ENCODE data around the gene STMND1. TPM values are rescaled to one million over a fixed set of nuclear protein-coding genes. Genes with fewer than 3 reads are reported as not detected.

Gene STMND1
- total RNA-seq, 4 donors from 2014 or later: not detected

GRCh38 chr6:17172836-17173470 lies 71.1 kb downstream of the STMND1 start:
- TF ChIP-seq, protein P1, sequence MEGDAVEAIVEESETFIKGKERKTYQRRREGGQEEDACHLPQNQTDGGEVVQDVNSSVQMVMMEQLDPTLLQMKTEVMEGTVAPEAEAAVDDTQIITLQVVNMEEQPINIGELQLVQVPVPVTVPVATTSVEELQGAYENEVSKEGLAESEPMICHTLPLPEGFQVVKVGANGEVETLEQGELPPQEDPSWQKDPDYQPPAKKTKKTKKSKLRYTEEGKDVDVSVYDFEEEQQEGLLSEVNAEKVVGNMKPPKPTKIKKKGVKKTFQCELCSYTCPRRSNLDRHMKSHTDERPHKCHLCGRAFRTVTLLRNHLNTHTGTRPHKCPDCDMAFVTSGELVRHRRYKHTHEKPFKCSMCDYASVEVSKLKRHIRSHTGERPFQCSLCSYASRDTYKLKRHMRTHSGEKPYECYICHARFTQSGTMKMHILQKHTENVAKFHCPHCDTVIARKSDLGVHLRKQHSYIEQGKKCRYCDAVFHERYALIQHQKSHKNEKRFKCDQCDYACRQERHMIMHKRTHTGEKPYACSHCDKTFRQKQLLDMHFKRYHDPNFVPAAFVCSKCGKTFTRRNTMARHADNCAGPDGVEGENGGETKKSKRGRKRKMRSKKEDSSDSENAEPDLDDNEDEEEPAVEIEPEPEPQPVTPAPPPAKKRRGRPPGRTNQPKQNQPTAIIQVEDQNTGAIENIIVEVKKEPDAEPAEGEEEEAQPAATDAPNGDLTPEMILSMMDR (IDR thresholded peaks at IDR 0.05): no peak
- DNase-seq (ENCODE audit: low spot score) (no peak), ATAC-seq (ENCODE audit: low FRiP score) (no peak)

DNA sequence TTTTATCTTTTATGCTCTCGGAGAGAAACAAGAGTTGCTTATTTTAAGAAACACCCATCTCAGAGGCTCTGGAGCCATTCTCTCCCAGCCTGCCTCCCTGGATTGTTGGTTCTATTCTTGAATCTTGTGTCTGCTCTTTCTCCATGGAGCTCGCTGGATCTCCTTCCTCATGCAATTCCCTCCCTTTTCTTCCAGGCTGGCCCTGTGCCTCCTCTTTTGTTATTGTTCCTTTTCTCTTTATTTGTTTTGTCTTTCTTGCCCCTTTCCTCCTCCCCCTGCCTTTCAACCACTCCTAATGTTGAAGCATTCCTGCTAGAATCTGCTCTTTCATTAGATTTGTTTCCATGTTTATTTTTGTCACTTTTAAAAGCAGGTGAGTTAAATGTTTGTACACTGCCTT lies 76.5 kb downstream of the STMND1 start:
- ATAC-seq (ENCODE audit: low FRiP score) (no peak), DNase-seq (ENCODE audit: low spot score) (no peak)
- TF ChIP-seq, protein P1 (IDR thresholded peaks at IDR 0.05): no peak

GRCh38 chr6:17178754-17179529 lies 77.1 kb downstream of the STMND1 start:
- ATAC-seq (ENCODE audit: low FRiP score): no peak
- no peak for DNase-seq (ENCODE audit: low spot score)
- TF ChIP-seq, protein P1 (IDR thresholded peaks at IDR 0.05): no peak

DNA sequence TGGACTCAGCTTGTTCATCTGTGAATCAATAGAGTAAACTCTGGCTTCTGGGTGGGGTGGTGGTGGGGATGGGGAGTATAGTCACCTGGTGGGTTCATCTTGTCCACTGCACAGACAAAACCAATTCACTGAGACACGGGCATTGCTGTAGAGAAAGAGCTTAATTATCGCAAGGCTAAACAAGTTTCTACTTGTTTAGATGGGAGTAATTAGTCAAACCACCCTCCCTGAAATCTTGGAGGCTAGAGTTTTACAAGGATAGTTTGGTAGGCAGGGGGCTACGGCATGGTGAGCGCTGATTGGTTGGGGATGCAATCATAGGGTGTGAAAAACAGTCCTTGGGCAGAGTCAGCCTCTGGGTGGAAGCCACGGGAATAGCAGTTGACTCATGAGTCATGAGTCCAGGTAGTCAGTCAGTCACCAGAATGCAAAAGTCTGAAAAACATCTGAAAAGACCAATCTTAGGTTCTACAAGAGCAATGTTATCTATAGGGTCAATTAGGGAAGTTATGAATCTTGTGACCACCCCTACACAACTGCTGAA lies 77.8 kb downstream of the STMND1 start:
- TF ChIP-seq, protein P1 (IDR thresholded peaks at IDR 0.05): no peak
- ATAC-seq (ENCODE audit: low FRiP score) (no peak), DNase-seq (ENCODE audit: low spot score) (no peak)

Other genes with a start within 250 kb of the STMND1 start
- 1 to 10 TPM in 2 of 4 donors, under 1 TPM in 2; 0.84 to 2.2 (median 1.4) TPM for gene RBM24, start 179.3 kb downstream of the STMND1 start, total RNA-seq